NT2/D1 (cell line): ENCODE measurements around the gene FFAR1.
"Not testable (repeated sequence)": the region's sequence is repeated elsewhere in the genome, so short reads cannot be mapped to it uniquely, and the experiment has no call there.

Source experiments
- SUZ12 ChIP-seq: IDR thresholded peaks from 2 replicates; pipeline ENCODE4 v1.6.1; 2011; ENCODE audit not compliant: insufficient read length, insufficient read depth; ENCODE audit errors: extremely low read depth
- YY1 ChIP-seq: IDR thresholded peaks from 2 replicates; pipeline ENCODE4 v1.6.1; 2011; ENCODE audit not compliant: insufficient read length, insufficient read depth
- ZNF274 ChIP-seq: IDR thresholded peaks from 2 replicates; pipeline ENCODE4 v1.6.1; 2011; ENCODE audit warnings: mild to moderate bottlenecking, low read depth, low read length

- not testable (repeated sequence) for TF ChIP-seq ZNF274, SUZ12, YY1
Observed at GRCh38 chr19:35360081-35360480, 12.4 kb downstream of the FFAR1 start.
